Vagina (tissue), 2 donors: ENCODE measurements around the gene MFF.

Experiments
- POLR2A ChIP-seq, 2 donors: fragments of 450-650 bp; IDR thresholded peaks; one replicate each; pipeline ENCODE4 v1.6.1; 2017; ENCODE audit warnings: antibody characterized with exemption in 2 of 2, mild to moderate bottlenecking in 2 of 2, moderate library complexity in 2 of 2
- POLR2AphosphoS5 ChIP-seq, 2 donors: sonication (generic); formaldehyde crosslinking; IDR thresholded peaks; one replicate each; pipeline ENCODE4 v1.9.0; 2017; ENCODE audit warnings: antibody characterized with exemption in 2 of 2, mild to moderate bottlenecking in 2 of 2, low read depth in 1 of 2; ENCODE audit not compliant: insufficient read depth in 1 of 2
- TF ChIP-seq, protein P1 (sequence below), 3 experiments: fragments of 450-650 bp in 2 of 3; fragments of 200-600 bp in 1 of 3; sonication (generic) in 1 of 3; IDR thresholded peaks; one replicate each; pipeline ENCODE4 v1.5.1; 2017 to 2019; ENCODE audit warnings: antibody characterized with exemption in 3 of 3, mild to moderate bottlenecking in 2 of 3, moderate library complexity in 2 of 3

- TF ChIP-seq, protein P1, sequence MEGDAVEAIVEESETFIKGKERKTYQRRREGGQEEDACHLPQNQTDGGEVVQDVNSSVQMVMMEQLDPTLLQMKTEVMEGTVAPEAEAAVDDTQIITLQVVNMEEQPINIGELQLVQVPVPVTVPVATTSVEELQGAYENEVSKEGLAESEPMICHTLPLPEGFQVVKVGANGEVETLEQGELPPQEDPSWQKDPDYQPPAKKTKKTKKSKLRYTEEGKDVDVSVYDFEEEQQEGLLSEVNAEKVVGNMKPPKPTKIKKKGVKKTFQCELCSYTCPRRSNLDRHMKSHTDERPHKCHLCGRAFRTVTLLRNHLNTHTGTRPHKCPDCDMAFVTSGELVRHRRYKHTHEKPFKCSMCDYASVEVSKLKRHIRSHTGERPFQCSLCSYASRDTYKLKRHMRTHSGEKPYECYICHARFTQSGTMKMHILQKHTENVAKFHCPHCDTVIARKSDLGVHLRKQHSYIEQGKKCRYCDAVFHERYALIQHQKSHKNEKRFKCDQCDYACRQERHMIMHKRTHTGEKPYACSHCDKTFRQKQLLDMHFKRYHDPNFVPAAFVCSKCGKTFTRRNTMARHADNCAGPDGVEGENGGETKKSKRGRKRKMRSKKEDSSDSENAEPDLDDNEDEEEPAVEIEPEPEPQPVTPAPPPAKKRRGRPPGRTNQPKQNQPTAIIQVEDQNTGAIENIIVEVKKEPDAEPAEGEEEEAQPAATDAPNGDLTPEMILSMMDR (IDR thresholded peaks at IDR 0.05): no peak
- TF ChIP-seq POLR2AphosphoS5 (IDR thresholded peaks at IDR 0.05; ENCODE audit: insufficient read depth in 1 of 2, low read depth in 1 of 2) (no peak), POLR2A (IDR thresholded peaks at IDR 0.05) (no peak)
These were observed 2.4 kb upstream of the MFF start for GRCh38 chr2:227322530-227323205.
